GM12892 (cell line): ENCODE results near the gene GFRA1.

Source experiments
- DNase-seq: peaks from one replicate; pipeline ENCODE4 v3.0.0; 2011; ENCODE audit not compliant: insufficient read length
- FAIRE-seq: peaks from 2 replicates; lab custom pipeline; 2011; peaks lifted over from hg19 to GRCh38; lab: Jason Lieb, UNC
- POLR2A ChIP-seq: IDR thresholded peaks from 2 replicates; pipeline ENCODE4 v1.6.1; 2011; ENCODE audit warnings: low read depth, low read length, control low read depth
- POLR2AphosphoS5 ChIP-seq: IDR thresholded peaks from 2 replicates; pipeline ENCODE4 v1.6.1; 2011; ENCODE audit warnings: low read depth, low read length, control low read depth
- TAF1 ChIP-seq: IDR thresholded peaks from 2 replicates; pipeline ENCODE4 v1.6.1; 2011; ENCODE audit warnings: low read depth, mild to moderate bottlenecking, control low read depth, low read length, borderline replicate concordance

Gene GFRA1

DNA sequence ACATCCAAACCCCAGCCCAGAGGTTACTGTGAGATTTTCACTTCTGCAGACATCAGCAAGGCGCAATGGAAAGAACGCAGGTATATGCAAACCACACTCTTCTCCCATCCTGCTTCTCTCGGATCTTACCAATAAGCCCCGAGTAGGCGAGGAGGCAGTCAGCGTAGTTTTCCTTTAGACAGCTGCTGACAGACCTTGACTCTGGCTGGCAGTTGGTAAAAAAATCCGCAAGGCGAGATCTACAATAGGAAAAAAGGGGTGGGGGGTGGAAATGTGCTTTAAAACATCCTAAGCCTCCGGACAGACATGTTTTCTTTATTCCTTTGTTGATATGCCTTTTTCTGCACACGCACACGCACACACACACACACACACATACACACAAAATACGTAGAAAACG, 176.5 kb downstream of the GFRA1 start:
- no peak for FAIRE-seq
- no peak for TF ChIP-seq POLR2AphosphoS5
- no peak for TF ChIP-seq TAF1
- no peak for TF ChIP-seq POLR2A

DNA sequence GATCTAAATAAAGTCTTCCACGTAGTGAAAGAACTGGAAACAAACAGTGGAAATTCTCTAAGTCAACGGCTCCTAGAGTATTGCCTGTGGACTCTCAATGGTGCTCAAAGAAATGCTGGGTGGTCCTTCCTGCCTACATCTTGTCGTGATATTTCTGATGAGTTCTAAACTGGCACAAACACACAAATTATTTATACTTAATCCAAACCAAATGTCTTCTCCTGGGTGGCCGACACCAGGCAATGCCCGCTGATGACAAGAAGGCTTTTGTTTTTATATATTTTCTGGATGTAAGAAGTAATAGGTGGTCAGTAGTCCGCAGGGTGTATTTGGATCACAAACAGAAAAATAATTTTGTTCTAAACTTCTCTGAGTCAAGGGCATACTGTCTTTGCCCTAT, 178.7 kb downstream of the GFRA1 start:
- DNase-seq (no peak), FAIRE-seq (no peak)
- no peak for TF ChIP-seq POLR2AphosphoS5
- no peak for TF ChIP-seq POLR2A
- TF ChIP-seq TAF1, result no peak

More for the DNA sequence above, 176.5 kb downstream of the GFRA1 start:
- DNase-seq, result no peak

DNA sequence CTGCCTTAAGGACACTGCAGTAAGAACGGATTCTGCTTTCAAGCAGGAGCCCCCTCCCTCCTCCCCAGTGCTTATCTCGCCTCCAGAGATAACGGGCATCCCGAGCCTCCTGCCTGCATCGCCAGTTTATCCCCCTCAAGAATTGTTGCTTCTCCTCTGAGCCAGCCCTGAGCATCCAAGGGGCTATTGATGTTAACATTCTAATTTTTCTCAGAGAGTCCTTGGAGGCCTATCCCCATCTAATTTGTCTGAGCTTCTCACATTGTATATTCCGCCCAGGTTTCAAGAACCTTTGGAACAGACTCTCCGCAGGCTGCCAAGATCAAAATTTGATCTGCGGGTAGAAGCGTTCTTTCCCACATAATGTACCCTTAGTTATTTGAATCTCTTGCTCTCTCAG, 180.0 kb downstream of the GFRA1 start:
- TF ChIP-seq TAF1 (no peak), POLR2AphosphoS5 (no peak), POLR2A (no peak)
- FAIRE-seq, result no peak
- no peak for DNase-seq

DNA sequence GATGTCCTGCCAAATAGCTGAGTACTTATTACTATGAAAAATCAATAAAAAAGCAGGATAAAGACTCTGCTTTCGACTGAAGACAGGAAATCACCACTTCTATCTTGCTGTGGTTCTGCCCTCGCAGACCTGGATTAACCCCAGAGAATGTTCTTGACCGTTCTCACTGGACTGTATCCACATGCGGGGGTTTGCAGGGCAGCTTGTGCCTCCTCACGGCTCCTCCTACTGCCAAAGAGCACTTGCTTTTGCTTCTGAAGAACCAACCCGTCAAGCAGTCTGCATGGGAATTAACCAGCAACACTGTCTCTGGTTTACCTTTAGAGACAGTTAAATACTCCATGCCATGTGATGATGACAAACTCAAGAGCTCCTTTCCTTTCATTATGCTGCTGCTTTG, 184.0 kb downstream of the GFRA1 start:
- no peak for FAIRE-seq

DNA sequence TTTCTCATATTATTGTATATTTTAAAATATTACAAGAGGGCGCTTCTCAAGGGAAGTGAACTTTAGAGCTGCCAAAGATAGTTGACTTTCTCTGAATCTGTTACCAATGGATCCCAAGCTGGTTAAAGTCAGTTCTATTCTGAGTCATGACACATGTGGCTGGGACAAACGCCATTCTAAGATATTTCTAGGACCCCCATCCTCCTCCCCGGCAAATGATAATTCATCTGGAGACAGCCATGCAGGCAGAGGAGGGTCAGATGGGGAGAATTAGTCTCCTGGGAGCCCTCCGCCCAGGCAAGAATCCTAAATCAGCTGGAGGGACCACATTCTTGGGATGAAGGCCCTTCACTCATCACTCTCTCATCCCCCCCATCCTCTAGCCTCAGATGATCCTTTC, 187.7 kb downstream of the GFRA1 start:
- DNase-seq, result no peak
- TF ChIP-seq POLR2AphosphoS5, result no peak
- no peak for TF ChIP-seq TAF1
- TF ChIP-seq POLR2A, result no peak
- no peak for FAIRE-seq

More for the DNA sequence above, 184.0 kb downstream of the GFRA1 start:
- TF ChIP-seq POLR2A, result no peak
- DNase-seq, result no peak

DNA sequence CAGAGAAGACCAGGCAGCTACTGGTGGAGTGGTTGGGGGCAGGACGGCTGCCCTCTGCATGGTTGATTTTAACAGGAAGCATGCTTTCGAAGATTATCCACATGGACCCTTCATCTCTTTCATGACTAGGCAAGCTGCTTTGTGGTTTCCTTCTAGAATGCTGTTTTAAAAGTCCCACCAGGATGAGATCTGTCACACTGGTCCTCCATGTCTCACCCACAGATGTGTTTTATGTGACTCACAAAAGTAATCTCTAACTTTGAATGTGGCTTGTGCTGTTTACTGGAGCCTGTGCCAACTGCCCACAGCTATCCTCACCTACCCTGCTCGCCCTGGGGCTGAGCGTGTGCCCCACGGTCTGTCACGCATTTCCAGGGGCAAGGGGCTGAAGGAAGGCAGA, 188.8 kb downstream of the GFRA1 start:
- DNase-seq (no peak), FAIRE-seq (no peak)
- TF ChIP-seq TAF1 (no peak), POLR2AphosphoS5 (no peak), POLR2A (no peak)

DNA sequence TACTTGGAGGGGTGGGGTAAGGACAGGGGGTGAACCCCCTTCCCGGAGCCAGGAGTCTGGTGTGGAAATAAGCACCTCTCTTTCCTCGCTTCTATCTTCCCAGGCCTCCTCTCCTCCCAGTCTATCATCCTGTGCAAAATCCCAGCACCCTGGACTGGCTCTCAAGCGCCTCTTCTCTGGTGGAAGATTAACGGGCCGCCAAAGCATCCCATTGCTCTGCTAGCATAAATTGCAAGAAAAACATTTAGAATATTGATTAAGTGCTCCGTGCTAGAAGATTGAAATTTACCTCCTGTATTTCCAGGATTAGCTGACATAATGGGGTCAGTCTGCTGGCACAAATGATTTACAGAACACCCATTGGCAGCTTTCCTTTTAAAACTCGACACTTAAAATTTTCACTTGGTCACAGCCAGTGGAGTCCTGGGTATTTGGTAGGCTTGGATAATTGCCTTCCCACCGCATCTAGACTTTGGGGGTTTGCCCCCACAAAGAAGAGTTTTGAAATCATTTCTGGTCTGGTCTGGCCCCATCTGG, 189.7 kb downstream of the GFRA1 start:
- DNase-seq (no peak), FAIRE-seq (no peak)
- TF ChIP-seq POLR2A (no peak), TAF1 (no peak), POLR2AphosphoS5 (no peak)

DNA sequence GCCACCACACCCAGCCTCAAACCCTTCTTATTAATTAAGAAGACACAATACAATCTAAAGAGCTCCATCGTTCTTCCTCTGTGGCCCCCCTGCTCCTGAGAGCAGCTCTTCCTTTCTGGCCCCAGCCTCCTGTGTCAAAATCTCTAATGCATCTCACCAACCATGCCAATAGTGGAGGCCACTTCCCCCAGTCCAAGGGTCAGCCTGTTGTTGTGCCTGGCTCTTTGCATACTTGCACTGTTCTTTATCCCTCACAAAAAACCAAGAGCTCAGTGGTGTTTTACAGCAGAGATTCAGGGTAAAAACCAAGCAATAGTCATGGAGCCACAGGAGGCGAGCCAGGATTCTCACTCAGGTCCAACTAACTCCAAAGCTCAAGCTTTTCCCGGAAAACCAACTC, 190.2 kb downstream of the GFRA1 start:
- TF ChIP-seq POLR2AphosphoS5 (no peak), POLR2A (no peak), TAF1 (no peak)
- DNase-seq (no peak), FAIRE-seq (no peak)

DNA sequence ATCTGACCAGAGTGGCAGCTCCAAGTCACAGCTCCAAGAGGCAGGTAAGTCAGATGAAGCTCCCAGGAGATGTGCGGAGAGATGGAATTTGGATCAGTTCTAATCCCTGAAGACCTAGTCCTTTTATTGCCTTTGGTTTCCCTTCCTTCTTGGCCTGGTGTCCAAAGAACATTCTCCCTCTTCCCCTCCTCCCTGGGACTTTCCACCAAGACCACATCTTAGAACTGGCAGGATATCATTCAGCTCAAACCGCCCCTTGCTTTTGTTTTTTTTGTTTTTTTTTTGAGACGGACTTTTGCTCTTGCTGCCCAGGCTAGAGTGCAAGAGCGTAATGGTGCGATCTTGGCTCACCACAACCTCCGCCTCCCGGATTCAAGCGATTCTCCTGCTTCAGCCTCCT, 190.8 kb downstream of the GFRA1 start:
- FAIRE-seq (no peak), DNase-seq (no peak)
- TF ChIP-seq POLR2A (no peak), POLR2AphosphoS5 (no peak), TAF1 (no peak)

DNA sequence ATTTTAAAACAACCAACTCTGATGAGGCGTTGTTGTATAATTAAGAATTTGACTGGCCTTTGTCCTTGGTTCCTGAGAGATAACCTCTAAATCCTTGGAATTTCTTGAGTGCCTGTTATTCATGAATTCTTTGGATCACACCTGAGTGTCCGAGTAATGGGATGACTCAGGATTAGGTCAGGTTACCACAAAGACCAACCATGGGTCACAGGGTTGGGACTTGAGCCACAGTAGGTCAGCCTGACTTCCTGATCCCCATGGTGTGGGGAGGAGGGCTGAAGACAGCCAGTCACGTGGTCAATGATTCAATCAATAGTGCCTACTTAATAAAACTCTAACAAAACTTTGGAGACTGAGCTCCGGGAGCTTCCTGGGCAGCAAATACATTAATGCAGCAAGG, 192.5 kb downstream of the GFRA1 start:
- DNase-seq (no peak), FAIRE-seq (no peak)
- no peak for TF ChIP-seq POLR2AphosphoS5

DNA sequence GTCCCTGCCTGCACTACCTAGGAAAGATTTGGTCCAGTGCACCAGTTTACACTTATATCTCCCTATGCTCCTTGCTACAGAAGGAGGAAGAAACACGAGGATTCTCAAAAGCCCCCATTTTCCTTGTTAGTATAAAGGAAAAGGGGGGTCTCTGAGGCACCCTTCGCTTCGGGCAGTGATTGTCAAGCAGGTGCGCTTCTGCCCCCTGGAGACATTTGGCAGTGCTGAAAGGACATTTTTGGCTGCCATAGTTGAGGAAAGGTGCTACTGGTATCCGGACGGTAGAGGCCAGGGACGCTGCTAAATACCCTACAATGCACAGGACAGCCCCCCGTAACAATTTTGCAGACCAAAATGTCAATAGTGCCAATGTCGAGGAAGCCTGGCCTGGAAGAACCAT, 193.7 kb downstream of the GFRA1 start:
- DNase-seq (no peak), FAIRE-seq (no peak)
- TF ChIP-seq TAF1 (no peak), POLR2A (no peak), POLR2AphosphoS5 (no peak)

DNA sequence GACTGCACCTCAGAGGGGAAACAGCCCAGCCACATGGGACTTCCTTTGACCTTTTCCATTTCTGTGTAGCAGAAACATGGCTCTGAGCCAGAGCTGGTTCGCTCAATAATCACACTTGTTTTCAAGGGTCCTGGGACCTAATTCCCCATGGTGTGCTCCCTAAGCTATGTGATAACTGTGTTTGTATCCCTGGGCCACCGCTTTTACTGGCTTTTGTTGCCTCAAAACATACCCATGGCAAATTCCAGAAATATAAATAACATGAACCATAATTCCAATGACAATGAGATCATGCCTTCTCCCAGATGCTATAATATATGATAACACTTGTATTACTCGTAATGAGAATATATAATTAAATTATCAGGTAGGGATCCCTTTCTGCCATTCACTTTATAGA, 196.4 kb downstream of the GFRA1 start:
- TF ChIP-seq POLR2AphosphoS5, result no peak
- no peak for TF ChIP-seq POLR2A
- no peak for TF ChIP-seq TAF1
- no peak for FAIRE-seq
- no peak for DNase-seq

DNA sequence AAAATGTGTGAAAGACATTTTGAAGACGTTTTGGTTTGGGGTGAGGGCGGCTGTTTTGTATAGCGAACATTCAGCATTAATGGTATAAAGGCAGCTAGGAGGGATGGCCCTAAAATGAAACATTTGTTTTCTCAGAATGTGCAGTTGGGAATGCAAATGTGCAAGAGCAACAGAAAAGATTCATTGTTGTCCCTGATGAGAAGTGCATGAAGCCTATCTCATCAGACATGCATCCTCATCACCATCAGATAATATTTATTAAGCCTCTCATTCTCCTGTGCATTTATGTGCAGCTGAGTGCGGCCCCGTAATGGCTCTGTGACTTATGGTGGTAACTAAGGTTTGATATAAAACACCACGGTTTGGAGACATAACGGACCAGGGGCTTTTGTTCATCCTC, 199.5 kb downstream of the GFRA1 start:
- TF ChIP-seq POLR2A (no peak), POLR2AphosphoS5 (no peak), TAF1 (no peak)
- FAIRE-seq (no peak), DNase-seq (no peak)
